Heart right ventricle (tissue), 16 donors: ENCODE measurements around the gene ITGB2. TPM values are rescaled to one million over a fixed set of nuclear protein-coding genes. Genes with fewer than 3 reads are reported as not detected.

Experiments
- ATAC-seq, 8 donors: fragments of 200-7000 bp; cut with Tn5 transposase; one replicate each; pipeline ENCODE4 v1.9.1; 2020; ENCODE audit warnings: mild to moderate bottlenecking in 8 of 8, moderate library complexity in 8 of 8, moderate number of reproducible peaks in 1 of 8
- DNase-seq, 2 donors: peaks; one replicate each; pipeline ENCODE4 v3.0.0-alpha.2; 2020
- H3K27ac ChIP-seq, 10 donors: fragments of 200-600 bp; sonication (generic) in 2 of 10; one replicate each; pipeline versions ENCODE4 v1.5.0 to v1.8.0; 2020 to 2022; ENCODE audit warnings: mild to moderate bottlenecking in 3 of 10
- H3K27me3 ChIP-seq, 7 donors: fragments of 200-600 bp; one replicate each; pipeline ENCODE4 v1.8.0; 2021 to 2022; ENCODE audit warnings: mild to moderate bottlenecking in 2 of 7
- H3K36me3 ChIP-seq, 9 donors: fragments of 200-600 bp; sonication (generic) in 1 of 9; one replicate each; pipeline versions ENCODE4 v1.5.0 to v1.8.0; 2020 to 2022; ENCODE audit warnings: mild to moderate bottlenecking in 2 of 9
- H3K4me1 ChIP-seq, 9 donors: fragments of 200-600 bp; sonication (generic) in 1 of 9; one replicate each; pipeline versions ENCODE4 v1.5.0 to v1.8.0; 2020 to 2022; ENCODE audit warnings: mild to moderate bottlenecking in 4 of 9
- H3K4me3 ChIP-seq, 10 donors: fragments of 200-600 bp; sonication (generic) in 2 of 10; one replicate each; pipeline versions ENCODE4 v1.5.0 to v1.8.0; 2020 to 2022; ENCODE audit warnings: mild to moderate bottlenecking in 7 of 10, moderate library complexity in 2 of 10
- H3K9me3 ChIP-seq, 11 donors: fragments of 200-600 bp in 10 of 11; sonication (generic) in 2 of 11; one replicate each; pipeline versions ENCODE4 v1.5.0 to v1.8.0; 2013 to 2022; ENCODE audit warnings: mild to moderate bottlenecking in 2 of 11, control low read depth in 1 of 11, moderate library complexity in 1 of 11
- WGBS, 2 donors: extraction: QIAGEN DNeasy Blood & Tissue Kit; methylation state at CpG; one replicate each; pipeline ENCODE4 v1.1.7; 2013; ENCODE audit warnings: inconsistent platforms in 1 of 2; 5-methylcytosine and 5-hydroxymethylcytosine counted together
- intact Hi-C, 10 donors: fragments of 100-400 bp; cut with DNase I; formaldehyde crosslinking; loops; one replicate each; pipeline versions ENCODE4 v1.11.1 to v1.14.2; 2022
- polyA plus RNA-seq, 2 donors: library from polyadenylated mRNA; stranded (reverse); fragments of 200-250 nt; gene quantifications; one replicate each; pipeline ENCODE4 v1.2.3, GENCODE V29; 2013
- total RNA-seq, 10 donors: library from RNA; stranded (reverse); fragmentation: NEBNext Ultra II Directional in 3 of 10; extraction: Animal tissue kit (Norgen Biotek cat#: 25700) in 3 of 10; gene quantifications; one replicate each; pipeline versions ENCODE4 v1.2.1 to v1.2.4, GENCODE V29; 2021 to 2023
- TF ChIP-seq, protein P1 (sequence below), 9 donors: fragments of 200-600 bp; sonication (generic) in 2 of 9; IDR thresholded peaks; one replicate each; pipeline versions ENCODE4 v1.5.0 to v1.8.0; 2021 to 2022; ENCODE audit warnings: antibody characterized with exemption in 9 of 9, mild to moderate bottlenecking in 5 of 9, moderate library complexity in 1 of 9
- donor health status: Arrhythmogenic right ventricular cardiomyopathy.
- donor health status: ischemic (EF 13 %, LVEDD 7.1; RV severe dilation, severe dysfunction).
- donor health status: healthy with polysubstance abuse.
- donor health status: DM: no; HTN: yes; CAD: no.
- donor health status: DM: no; HTN: no; CAD: no.
- donor health status: ischemic (EF 25% LVEDD 6.9; RV normal size, moderate dysfunction).
- donor health status: ischemic (EF 25% LVEDD 5.7; RV mildly dilated, moderate dysfunction).
- donor health status: healthy.
- donor health status: DM: yes; HTN: yes; CAD: no.
- donor health status: Ischemic cardiomyopathy.
- donor health status: ischemic (EF 35%, LVEDD 5.7; RV mildly dilated, moderate dysfunction).
- donor health status: nonischemic (EF 11% LVEDD 7.7; RV severe dilation, severe dysfunction).
- donor health status: DM: yes; HTN: yes; CAD: no.
- donor health status: PGD.
- donor health status: ischemic (EF 29% LVEDD 5.4; RV normal size, mild dysfunction).
- donor health status: nonischemic (EF 23%, LVEDD 6.1; RV moderate dilation, normal function).

Gene ITGB2
- total and polyA plus RNA-seq, 12 donors = 5.1 to 151 (median 11.4) TPM

DNA sequence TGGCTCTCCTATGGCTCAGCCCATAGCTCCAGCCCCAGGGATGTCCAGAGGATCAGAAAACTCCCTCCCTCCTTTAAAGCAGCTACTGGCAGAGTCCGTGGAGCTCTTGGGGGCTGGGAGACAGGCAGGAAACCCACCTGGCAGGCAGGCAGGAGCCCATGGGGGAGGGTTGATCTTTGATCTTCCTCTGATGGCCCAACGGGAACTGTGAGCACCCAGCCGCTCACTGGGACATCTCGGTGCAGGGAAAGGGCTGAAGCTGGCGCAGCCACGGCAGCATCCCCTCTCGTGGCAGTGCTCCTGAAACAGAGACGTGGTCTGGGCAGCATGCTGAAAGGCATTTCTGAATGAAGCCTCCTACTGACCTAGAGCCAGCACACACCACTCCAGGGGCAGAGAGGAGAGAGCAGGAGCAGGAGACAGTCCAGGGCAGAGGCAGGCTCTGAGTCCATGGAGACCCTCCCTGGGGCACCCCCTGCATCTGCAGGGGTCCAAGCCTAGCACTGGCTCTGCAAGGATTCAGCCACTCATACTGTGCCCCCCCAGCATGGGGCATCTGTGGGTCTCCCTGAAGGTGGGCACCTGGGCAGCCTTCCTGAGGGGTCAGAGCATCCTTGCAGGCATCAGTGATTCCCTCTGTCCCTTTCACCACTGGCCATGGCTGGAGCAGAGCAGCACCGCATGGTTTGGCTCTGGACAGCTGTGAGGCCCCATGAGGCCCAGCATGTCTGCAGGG, 14.3 kb upstream of the ITGB2 start:
- no peak for ATAC-seq
- WGBS, 2 donors = 85 to 88% methylated on average over 9 of the region's 9 CpGs
- no peak overlapping the region for H3K4me3 ChIP-seq
- H3K27ac ChIP-seq = no peak overlapping the region
- DNase-seq = no peak
- TF ChIP-seq, protein P1, sequence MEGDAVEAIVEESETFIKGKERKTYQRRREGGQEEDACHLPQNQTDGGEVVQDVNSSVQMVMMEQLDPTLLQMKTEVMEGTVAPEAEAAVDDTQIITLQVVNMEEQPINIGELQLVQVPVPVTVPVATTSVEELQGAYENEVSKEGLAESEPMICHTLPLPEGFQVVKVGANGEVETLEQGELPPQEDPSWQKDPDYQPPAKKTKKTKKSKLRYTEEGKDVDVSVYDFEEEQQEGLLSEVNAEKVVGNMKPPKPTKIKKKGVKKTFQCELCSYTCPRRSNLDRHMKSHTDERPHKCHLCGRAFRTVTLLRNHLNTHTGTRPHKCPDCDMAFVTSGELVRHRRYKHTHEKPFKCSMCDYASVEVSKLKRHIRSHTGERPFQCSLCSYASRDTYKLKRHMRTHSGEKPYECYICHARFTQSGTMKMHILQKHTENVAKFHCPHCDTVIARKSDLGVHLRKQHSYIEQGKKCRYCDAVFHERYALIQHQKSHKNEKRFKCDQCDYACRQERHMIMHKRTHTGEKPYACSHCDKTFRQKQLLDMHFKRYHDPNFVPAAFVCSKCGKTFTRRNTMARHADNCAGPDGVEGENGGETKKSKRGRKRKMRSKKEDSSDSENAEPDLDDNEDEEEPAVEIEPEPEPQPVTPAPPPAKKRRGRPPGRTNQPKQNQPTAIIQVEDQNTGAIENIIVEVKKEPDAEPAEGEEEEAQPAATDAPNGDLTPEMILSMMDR (IDR thresholded peaks at IDR 0.05) = no peak
- peaks cover 21 to 43% (median 36%) of the 10 kb centered on the region in 9 donors for H3K4me1 ChIP-seq
- H3K36me3 ChIP-seq = no peaks in the 10 kb centered on the region
- peaks cover 13 to 52% (median 36%) of the 10 kb centered on the region in 7 donors for H3K27me3 ChIP-seq
- peaks cover 0 to 6% (median 0%) of the 10 kb centered on the region in 11 donors for H3K9me3 ChIP-seq
- intact Hi-C loops = loop anchor here (5.0 to 10.0 kb wide), 7 partner anchors 38 to 138 kb away; partner anchors contain the start of genes UBE2G2 (in 6 of the 10) and SUMO3 (in 2 of the 10)

DNA sequence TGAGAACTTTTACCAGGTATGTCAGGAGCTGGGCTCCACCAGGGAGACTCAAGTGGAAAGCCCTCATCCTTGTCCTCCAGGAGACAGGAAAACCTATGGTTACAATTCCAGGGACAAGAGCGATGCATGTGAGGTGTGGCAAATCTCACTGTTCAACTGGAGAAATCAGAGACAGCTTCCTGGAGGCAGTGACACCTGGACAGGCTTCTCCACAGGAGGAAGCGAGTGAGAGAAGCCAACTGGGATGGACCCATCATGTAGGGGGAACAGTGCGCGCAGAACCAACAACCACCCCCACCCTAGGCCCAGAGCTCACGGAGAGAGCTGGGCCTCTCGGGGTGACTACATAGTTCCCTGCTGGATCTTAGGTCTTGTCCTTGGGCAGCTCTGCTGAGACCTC, 13.6 kb upstream of the ITGB2 start:
- H3K4me3 ChIP-seq = no peak overlapping the region

DNA sequence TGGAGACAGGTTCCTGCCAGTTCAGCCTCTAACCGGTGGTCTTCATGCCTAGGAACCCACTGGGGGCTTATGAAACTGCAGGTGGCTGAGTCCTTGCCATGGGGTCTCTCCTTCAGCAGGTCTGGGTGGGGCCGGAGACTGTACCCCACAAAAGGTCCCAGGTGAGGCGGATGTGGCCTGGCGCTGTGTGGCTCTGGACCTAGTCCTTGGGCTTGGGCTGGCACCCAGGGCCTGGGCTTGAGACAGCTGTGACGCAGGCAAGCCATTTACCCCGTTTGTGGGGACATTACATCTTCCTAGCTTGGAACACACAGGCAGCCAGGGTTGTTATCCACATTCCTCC, 13.2 kb upstream of the ITGB2 start:
- intact Hi-C loops = loop anchor here (2.0 to 10.0 kb wide), 7 partner anchors 37 to 137 kb away; partner anchors contain the start of genes UBE2G2 (in 6 of the 10) and SUMO3 (in 2 of the 10)

More for the DNA sequence above, 13.6 kb upstream of the ITGB2 start:
- intact Hi-C loops = loop anchor here (5.0 to 10.0 kb wide), 6 partner anchors 42 to 137 kb away; partner anchors contain the start of genes UBE2G2 (in 6 of the 10) and SUMO3 (in 2 of the 10)
- TF ChIP-seq, protein P1 (IDR thresholded peaks at IDR 0.05) = no peak
- WGBS, 2 donors = 91 to 98% methylated on average over 6 of the region's 6 CpGs
- peaks cover 13 to 59% (median 36%) of the 10 kb centered on the region in 7 donors for H3K27me3 ChIP-seq
- ATAC-seq = no peak
- no peak for DNase-seq
- no peak overlapping the region for H3K27ac ChIP-seq
- H3K4me1 ChIP-seq = peaks cover 19 to 44% (median 32%) of the 10 kb centered on the region in 9 donors
- peaks cover 0 to 6% (median 0%) of the 10 kb centered on the region in 11 donors for H3K9me3 ChIP-seq
- no peaks in the 10 kb centered on the region for H3K36me3 ChIP-seq

More for the DNA sequence above, 13.2 kb upstream of the ITGB2 start:
- DNase-seq (no peak), ATAC-seq (no peak)
- Histone ChIP-seq H3K27ac (no peak overlapping the region), H3K36me3 (no peaks in the 10 kb centered on the region), H3K4me1 (peaks cover 15 to 44% (median 28%) of the 10 kb centered on the region in 9 donors), H3K9me3 (peaks cover 0 to 6% (median 0%) of the 10 kb centered on the region in 11 donors), H3K4me3 (no peak overlapping the region), H3K27me3 (peaks cover 13 to 61% (median 36%) of the 10 kb centered on the region in 7 donors)
- WGBS, 2 donors = 90 to 95% methylated on average over 6 of the region's 6 CpGs
- TF ChIP-seq, protein P1 (IDR thresholded peaks at IDR 0.05) = no peak
